Left renal cortex interstitium (tissue), 4 donors: ENCODE results near the gene PLP2. TPM values are rescaled to one million over a fixed set of nuclear protein-coding genes. Genes with fewer than 3 reads are reported as not detected.

Experiments used
- DNase-seq, 4 donors: peaks; one replicate each; pipeline ENCODE4 v3.0.0-alpha.2; 2013; ENCODE audit warnings: low read depth in 4 of 4, low spot score in 2 of 4, missing footprints in 1 of 4
- polyA plus RNA-seq, 4 donors: library from polyadenylated mRNA; unstranded; fragments of 120-200 nt; gene quantifications; one replicate each; pipeline ENCODE4 v1.2.1, GENCODE V29; 2013; ENCODE audit not compliant: insufficient read length in 4 of 4

The PLP2 gene
- polyA plus RNA-seq, 4 donors, result 29.7 to 40.9 (median 32.6) TPM

DNA sequence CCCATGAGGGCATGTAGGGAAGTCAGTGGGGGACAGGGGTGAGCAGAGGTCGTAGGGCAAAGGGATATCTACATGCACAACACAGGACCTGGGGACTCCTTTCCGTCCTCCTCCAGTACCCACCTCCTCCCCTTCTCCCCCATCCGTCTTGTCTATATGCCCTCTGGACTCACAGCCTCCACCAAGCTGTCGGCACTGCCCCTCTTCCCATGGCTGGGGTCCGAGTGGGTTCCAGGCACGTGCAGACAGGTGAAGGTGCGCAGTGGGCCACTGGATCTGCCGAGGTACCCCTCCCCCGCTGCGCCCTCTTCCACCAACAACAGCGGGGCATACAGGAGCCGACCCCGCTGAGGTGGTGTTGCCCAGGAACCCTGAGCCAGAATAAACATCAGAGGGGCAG lies 33.7 kb downstream of the PLP2 start:
- DNase-seq, result no peak

DNA sequence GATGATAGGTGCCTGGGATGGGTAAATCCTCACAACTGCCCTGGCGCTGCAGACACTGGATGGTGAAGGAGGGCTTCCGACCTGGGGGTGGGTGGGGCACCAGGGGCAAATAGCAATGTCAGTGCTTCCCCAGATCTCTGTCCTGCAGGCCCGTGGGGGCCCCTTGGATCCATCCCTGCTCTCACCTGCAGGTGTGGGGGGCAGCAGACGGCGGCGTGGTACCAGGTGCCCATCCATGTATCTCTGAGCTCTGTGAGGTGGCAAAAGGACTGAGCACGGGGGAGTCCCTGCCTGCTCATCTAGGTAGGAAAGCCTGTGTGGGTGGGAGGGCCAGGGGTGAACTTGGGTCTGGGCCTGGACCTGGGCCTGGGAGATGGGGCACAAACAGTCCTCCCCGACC lies 34.8 kb downstream of the PLP2 start:
- no peak for DNase-seq

- no peak for DNase-seq
These were observed 36.7 kb downstream of the PLP2 start for GRCh38 chrX:49208399-49208798.

DNA sequence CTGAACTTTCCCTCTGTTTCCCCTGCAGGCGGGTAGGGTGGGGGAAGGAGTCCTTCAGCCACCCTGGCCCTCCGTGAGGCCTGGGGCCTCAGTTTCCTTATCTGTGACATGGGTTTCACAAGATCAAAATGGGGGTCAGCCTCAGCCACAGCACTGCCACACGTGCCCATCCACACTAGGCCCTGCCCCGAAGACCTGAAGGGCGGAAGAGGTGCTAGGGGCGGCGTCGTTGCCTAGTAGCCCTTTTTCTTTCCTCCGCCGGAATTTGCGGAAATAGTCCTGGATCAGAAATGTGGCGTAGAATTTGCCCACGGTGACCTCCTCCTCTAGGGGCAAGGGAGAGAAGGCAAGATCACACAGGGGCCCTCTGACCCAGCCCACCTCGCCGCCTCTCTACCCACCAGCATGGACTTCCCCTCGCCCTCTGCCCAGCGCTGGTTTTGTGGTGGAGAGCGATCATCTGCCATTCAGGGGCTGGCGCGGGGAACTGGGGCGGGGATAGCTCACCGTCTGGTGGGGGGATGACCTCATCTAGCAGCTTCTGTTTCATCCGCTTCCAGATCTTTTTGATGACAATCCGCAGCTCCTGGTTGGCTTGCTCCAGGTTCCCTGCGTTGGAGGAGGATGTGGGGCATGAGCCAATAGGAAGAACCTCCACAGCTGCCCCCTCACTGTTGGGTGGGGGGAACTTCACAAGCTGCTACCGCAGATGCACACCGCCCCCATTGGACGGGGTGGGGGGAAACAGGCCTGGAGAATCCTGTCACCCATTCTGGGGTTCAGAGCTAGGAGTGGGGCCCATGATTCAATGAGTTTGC lies 37.9 kb downstream of the PLP2 start:
- DNase-seq, result no peak

DNA sequence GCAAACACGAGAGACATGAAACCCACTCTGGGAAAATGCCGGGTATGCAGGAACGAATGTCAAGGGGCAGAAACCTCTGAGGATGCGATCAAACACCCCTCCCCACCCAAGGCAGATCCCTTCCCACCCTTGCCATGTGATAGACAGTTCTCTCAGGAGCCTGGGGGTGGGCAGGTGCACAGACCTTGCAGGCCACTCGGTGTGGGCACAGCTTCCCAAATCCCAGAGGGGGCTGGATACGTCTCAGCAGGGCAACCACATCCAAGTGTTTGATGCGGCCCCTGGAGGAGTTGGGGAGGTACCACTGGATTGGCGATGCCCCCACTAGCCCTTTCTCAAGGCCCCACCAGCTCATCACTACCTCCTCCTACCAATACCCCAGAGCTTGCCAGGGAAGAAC lies 38.7 kb downstream of the PLP2 start:
- no peak for DNase-seq

DNA sequence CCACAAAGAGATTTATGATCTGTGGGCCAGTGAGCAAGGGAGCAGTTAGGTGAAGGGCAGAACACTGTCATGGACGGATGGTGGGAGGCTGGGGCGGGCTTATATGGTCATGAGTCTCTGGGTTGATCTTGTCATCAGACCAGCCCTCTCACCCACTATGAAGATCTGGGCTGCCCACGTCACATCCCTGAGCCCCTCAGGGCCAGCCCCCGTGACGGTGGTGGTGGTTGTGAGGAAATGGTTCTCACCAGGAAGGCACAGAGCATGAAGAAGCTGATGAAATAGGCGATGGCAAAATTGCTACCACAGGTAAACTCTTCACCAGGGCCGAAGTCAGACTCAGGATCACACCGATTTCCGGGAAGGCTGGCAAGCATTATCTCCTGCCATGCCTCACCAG lies 39.4 kb downstream of the PLP2 start:
- no peak for DNase-seq

GRCh38 chrX:49212209-49212608 lies 40.5 kb downstream of the PLP2 start:
- no peak for DNase-seq

GRCh38 chrX:49212861-49213260 lies 41.2 kb downstream of the PLP2 start:
- DNase-seq, result no peak

GRCh38 chrX:49214416-49214815 lies 42.7 kb downstream of the PLP2 start:
- no peak for DNase-seq

GRCh38 chrX:49214996-49215526 lies 43.4 kb downstream of the PLP2 start:
- DNase-seq, result no peak

- no peak for DNase-seq
These were observed 48.4 kb downstream of the PLP2 start for GRCh38 chrX:49220100-49220499.

DNA sequence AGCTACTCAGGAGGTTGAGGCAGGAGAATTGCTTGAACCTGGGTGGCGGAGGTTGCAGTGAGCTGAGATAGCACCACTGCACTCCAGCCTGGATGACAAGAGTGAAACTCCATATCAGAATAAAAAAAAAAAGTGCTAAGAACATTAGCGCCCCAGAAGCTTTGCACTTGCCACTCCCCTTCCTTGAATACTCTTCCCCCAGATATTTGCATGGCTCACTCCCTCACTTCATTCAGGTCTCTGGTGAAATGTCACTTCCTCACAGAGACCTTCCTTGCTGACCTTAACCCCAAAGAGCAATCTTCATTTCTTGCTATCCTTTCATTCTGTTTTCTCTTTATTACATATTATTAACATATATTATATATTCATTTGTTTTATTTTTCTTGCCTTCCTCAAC lies 50.2 kb downstream of the PLP2 start:
- no peak for DNase-seq

Other genes starting within 250 kb of the PLP2 start
- gene OTUD5, start 214.3 kb upstream of the PLP2 start, polyA plus RNA-seq, result 10 to 100 TPM; 62.5 to 72.7 (median 67.7) TPM
- 1 to 10 TPM; 2.3 to 3.4 (median 2.8) TPM for gene KCND1, start 200.1 kb upstream of the PLP2 start, polyA plus RNA-seq
- 10 to 100 TPM; 36.0 to 72.1 (median 51.3) TPM for gene GRIPAP1, start 169.6 kb upstream of the PLP2 start, polyA plus RNA-seq
- gene TFE3, start 128.5 kb upstream of the PLP2 start, polyA plus RNA-seq, result 10 to 100 TPM; 26.9 to 39.1 (median 33.8) TPM
- gene CCDC120, start 112.9 kb upstream of the PLP2 start, polyA plus RNA-seq, result 10 to 100 TPM in 3 of 4 donors, 1 to 10 TPM in 1; 7.9 to 20.0 (median 13.0) TPM
- 10 to 100 TPM; 31.6 to 46.2 (median 41.1) TPM for gene PRAF2, start 97.9 kb upstream of the PLP2 start, polyA plus RNA-seq
- 10 to 100 TPM; 53.7 to 63.8 (median 61.5) TPM for gene WDR45, start 92.0 kb upstream of the PLP2 start, polyA plus RNA-seq
- gene GPKOW, start 48.2 kb upstream of the PLP2 start, polyA plus RNA-seq, result 10 to 100 TPM; 23.8 to 27.6 (median 25.0) TPM
- 1 to 10 TPM; 5.0 to 7.5 (median 5.8) TPM for gene MAGIX, start 9.1 kb upstream of the PLP2 start, polyA plus RNA-seq
- 1 to 10 TPM; 4.2 to 6.5 (median 4.9) TPM for gene PRICKLE3, start 14.5 kb downstream of the PLP2 start, polyA plus RNA-seq
- gene SYP, start 28.3 kb downstream of the PLP2 start, polyA plus RNA-seq, result 1 to 10 TPM; 2.1 to 3.4 (median 2.9) TPM
- under 1 TPM; 0.11 to 0.33 (median 0.22) TPM for gene CACNA1F, start 61.4 kb downstream of the PLP2 start, polyA plus RNA-seq
- gene CCDC22, start 63.6 kb downstream of the PLP2 start, polyA plus RNA-seq, result 10 to 100 TPM; 15.8 to 23.9 (median 21.2) TPM
- gene FOXP3, start 92.8 kb downstream of the PLP2 start, polyA plus RNA-seq, result 1 to 10 TPM in 2 of 4 donors, under 1 TPM in 2; 0.47 to 1.2 (median 1.00) TPM
- 10 to 100 TPM in 1 of 4 donors, 1 to 10 TPM in 3; 6.1 to 10.5 (median 9.0) TPM for gene PPP1R3F, start 97.9 kb downstream of the PLP2 start, polyA plus RNA-seq
- under 1 TPM in 1 of 4 donors, not detected in 3; 0.24 TPM for gene GAGE10, start 131.7 kb downstream of the PLP2 start, polyA plus RNA-seq
- gene GAGE12J, start 150.1 kb downstream of the PLP2 start, polyA plus RNA-seq, result not detected
- not detected for gene GAGE13, start 159.7 kb downstream of the PLP2 start, polyA plus RNA-seq